K562 treated with DMSO at 1 percent for 4 hours (cell line): Measurements from ENCODE around the gene STPG4. TPM values are rescaled to one million over a fixed set of nuclear protein-coding genes. Genes with fewer than 3 reads are reported as not detected.

Source experiments
- total RNA-seq: library from RNA; unstranded; fragments of 300-600 nt; gene quantifications from 2 replicates; pipeline ENCODE4 v1.2.3, GENCODE V29; 2022; ENCODE audit not compliant: insufficient read depth

STPG4 gene
- total RNA-seq, result not detected in 2 replicates

GRCh38 chr2:47155091-47155876, at the start of gene STPG4:
TSS of gene STPG4 (minus strand) at chr2:47155308. CDS start at chr2:47155251, 57 bp downstream.

Other genes starting within 250 kb of the STPG4 start
- 131 and 143 TPM in 2 replicates for gene MCFD2, start 239.5 kb downstream of the STPG4 start, total RNA-seq
- 13.4 and 17.6 TPM in 2 replicates for gene TTC7A, start 214.1 kb downstream of the STPG4 start, total RNA-seq
- gene CALM2, start 21.2 kb upstream of the STPG4 start, total RNA-seq, result 340 and 354 TPM in 2 replicates
- gene EPCAM, start 214.0 kb upstream of the STPG4 start, total RNA-seq, result 35.1 and 42.8 TPM in 2 replicates
- 41.8 and 41.9 TPM in 2 replicates for gene MSH2, start 247.8 kb upstream of the STPG4 start, total RNA-seq